Esophagus squamous epithelium (tissue), 5 donors: ENCODE measurements around the gene PGGHG. TPM values are rescaled to one million over a fixed set of nuclear protein-coding genes. Genes with fewer than 3 reads are reported as not detected.

ENCODE experiments used
- DNase-seq: peaks from one replicate; lab custom pipeline; 2025; lab: John Stamatoyannopoulos, UW
- H3K27ac ChIP-seq, 4 donors: fragments of 200-600 bp; sonication (generic); one replicate each; pipeline ENCODE4 v1.5.1; 2016 to 2019; ENCODE audit warnings: mild to moderate bottlenecking in 1 of 4
- H3K27me3 ChIP-seq, 4 donors: fragments of 200-600 bp; sonication (generic); 1 replicate in 3 of 4; 2 replicates in 1 of 4; pipeline versions ENCODE4 v1.5.1 to v1.6.0; 2017 to 2021; ENCODE audit warnings: antibody characterized with exemption in 1 of 4
- H3K36me3 ChIP-seq, 3 donors: fragments of 200-600 bp; sonication (generic); one replicate each; pipeline ENCODE4 v1.5.1; 2016 to 2019
- H3K4me1 ChIP-seq, 3 donors: fragments of 200-600 bp; sonication (generic); one replicate each; pipeline ENCODE4 v1.5.1; 2017 to 2019
- H3K4me3 ChIP-seq, 4 donors: fragments of 200-600 bp; sonication (generic); 1 replicate in 3 of 4; 2 replicates in 1 of 4; pipeline ENCODE4 v1.5.1; 2016 to 2019; ENCODE audit warnings: mild to moderate bottlenecking in 2 of 4, moderate library complexity in 1 of 4
- H3K9me3 ChIP-seq, 3 donors: fragments of 200-600 bp; sonication (generic); one replicate each; pipeline ENCODE4 v1.5.1; 2016 to 2019
- CTCF ChIP-seq, 6 experiments: fragments of 450-650 bp in 4 of 6; fragments of 200-600 bp in 2 of 6; sonication (generic) in 2 of 6; IDR thresholded peaks; one replicate each; pipeline ENCODE4 v1.5.1; 2016 to 2019; ENCODE audit warnings: antibody characterized with exemption in 6 of 6, mild to moderate bottlenecking in 4 of 6, moderate library complexity in 4 of 6
- POLR2A ChIP-seq, 4 donors: fragments of 450-650 bp; IDR thresholded peaks; one replicate each; pipeline ENCODE4 v1.6.1; 2017; ENCODE audit warnings: antibody characterized with exemption in 4 of 4, mild to moderate bottlenecking in 4 of 4, moderate library complexity in 3 of 4
- WGBS, 2 donors: methylation state at CpG; one replicate each; pipeline ENCODE4 v1.1.5; 2018; 5-methylcytosine and 5-hydroxymethylcytosine counted together
- intact Hi-C: fragments of 100-400 bp; cut with DNase I; formaldehyde crosslinking; loops from one replicate; pipeline ENCODE4 v1.15.0; 2022
- total RNA-seq, 4 donors: library from RNA; depleted of rRNA; stranded (reverse); fragments of >200 nt; gene quantifications; one replicate each; pipeline ENCODE4 v1.1.0, GENCODE V29; 2016
- donor health status: DM: yes; HTN: yes; CAD: no.

Gene PGGHG
- total RNA-seq, 4 donors from 2014 or later = 5.3 to 15.3 (median 5.9) TPM

- DNase-seq = no peak
- H3K27ac ChIP-seq = no peak overlapping the region
- H3K9me3 ChIP-seq = no peaks in the 10 kb centered on the region
- H3K36me3 ChIP-seq = no peaks in the 10 kb centered on the region
- H3K4me1 ChIP-seq = peaks cover 10 to 37% (median 33%) of the 10 kb centered on the region in 3 donors
- H3K4me3 ChIP-seq = no peak overlapping the region
- TF ChIP-seq POLR2A (IDR thresholded peaks at IDR 0.05) (no peak), CTCF (IDR thresholded peaks at IDR 0.05) (no peak)
- 77 to 90% methylated on average over 7 of the region's 13 CpGs for WGBS, 2 donors
- peaks cover 21 to 99% (median 37%) of the 10 kb centered on the region in 4 donors for H3K27me3 ChIP-seq
- intact Hi-C loops = no loop called here
These were observed 6.1 kb upstream of the PGGHG start for GRCh38 chr11:282630-283360.

GRCh38 chr11:283405-284104, 5.4 kb upstream of the PGGHG start:
- H3K27me3 ChIP-seq = peaks cover 22 to 99% (median 34%) of the 10 kb centered on the region in 4 donors
- intact Hi-C loops = no loop called here
- 59 to 76% methylated on average over 11 to 21 of the region's 23 CpGs for WGBS, 2 donors
- H3K9me3 ChIP-seq = no peaks in the 10 kb centered on the region
- no peak overlapping the region for H3K27ac ChIP-seq
- no peak for TF ChIP-seq CTCF (IDR thresholded peaks at IDR 0.05)
- TF ChIP-seq POLR2A (IDR thresholded peaks at IDR 0.05) = no peak
- peaks cover 17 to 45% (median 39%) of the 10 kb centered on the region in 3 donors for H3K4me1 ChIP-seq
- no peaks in the 10 kb centered on the region for H3K36me3 ChIP-seq
- no peak for DNase-seq
- H3K4me3 ChIP-seq = no peak overlapping the region

- no peak overlapping the region for H3K4me3 ChIP-seq
- 60 to 88% methylated on average over 1 to 4 of the region's 24 CpGs for WGBS, 2 donors
- H3K27me3 ChIP-seq = peaks cover 17 to 93% (median 28%) of the 10 kb centered on the region in 4 donors
- no peak for DNase-seq
- no peaks in the 10 kb centered on the region for H3K9me3 ChIP-seq
- intact Hi-C loops = no loop called here
- H3K4me1 ChIP-seq = peaks cover 16 to 43% (median 32%) of the 10 kb centered on the region in 3 donors
- no peaks in the 10 kb centered on the region for H3K36me3 ChIP-seq
- TF ChIP-seq POLR2A (IDR thresholded peaks at IDR 0.05) (no peak), CTCF (IDR thresholded peaks at IDR 0.05) (no peak)
- no peak overlapping the region for H3K27ac ChIP-seq
These were observed 4.6 kb upstream of the PGGHG start for GRCh38 chr11:284105-285020.

- Histone ChIP-seq H3K27ac (no peak overlapping the region), H3K4me3 (no peak overlapping the region), H3K4me1 (peaks cover 17 to 43% (median 26%) of the 10 kb centered on the region in 3 donors), H3K36me3 (no peaks in the 10 kb centered on the region), H3K27me3 (peaks cover 8 to 84% (median 20%) of the 10 kb centered on the region in 4 donors), H3K9me3 (no peaks in the 10 kb centered on the region)
- no peak for DNase-seq
- TF ChIP-seq POLR2A (IDR thresholded peaks at IDR 0.05) (no peak), CTCF (IDR thresholded peaks at IDR 0.05) (no peak)
- WGBS, 2 donors = 72 to 95% methylated on average over 7 to 9 of the region's 29 CpGs
- intact Hi-C loops = no loop called here
These were observed 3.7 kb upstream of the PGGHG start for GRCh38 chr11:285021-285893.
